A673 (cell line): ENCODE measurements around the gene EIF3K.

Experiments
- EZH2 ChIP-seq: fragments of 200-600 bp; sonication (generic); IDR thresholded peaks from 2 replicates; pipeline ENCODE4 v1.6.1; 2017; ENCODE audit warnings: borderline replicate concordance, low read depth, mild to moderate bottlenecking, mixed read lengths, antibody characterized with exemption, low read length; ENCODE audit not compliant: poor library complexity, severe bottlenecking
- TF ChIP-seq, protein P1 (sequence below): fragments of 300-800, 200-600 bp; sonication (generic); conservative IDR thresholded peaks from 2 replicates; pipeline ENCODE4 v1.5.1; 2017; ENCODE audit warnings: low read depth, mild to moderate bottlenecking, antibody characterized with exemption, low read length, moderate library complexity, mixed read lengths

DNA sequence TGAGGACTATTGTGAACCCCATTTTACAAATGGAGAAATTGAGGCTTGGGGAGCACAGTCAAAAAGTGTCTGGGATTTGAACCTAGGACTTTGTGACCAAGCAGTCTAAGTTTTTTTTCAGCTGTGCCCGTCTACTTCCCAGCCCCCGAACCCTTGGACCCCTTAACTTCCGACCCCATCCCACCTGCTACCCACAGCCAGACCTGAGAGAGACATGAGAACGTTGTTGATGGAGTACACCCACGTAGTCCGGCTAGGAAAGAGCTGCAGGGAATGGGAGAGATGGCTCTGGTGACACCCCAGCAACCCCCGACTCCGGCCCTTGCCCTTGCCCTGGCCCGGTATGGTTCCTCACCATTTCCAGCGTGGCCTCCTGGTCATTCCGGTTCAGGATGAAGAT, 19.3 kb upstream of the EIF3K start:
- TF ChIP-seq, protein P1, sequence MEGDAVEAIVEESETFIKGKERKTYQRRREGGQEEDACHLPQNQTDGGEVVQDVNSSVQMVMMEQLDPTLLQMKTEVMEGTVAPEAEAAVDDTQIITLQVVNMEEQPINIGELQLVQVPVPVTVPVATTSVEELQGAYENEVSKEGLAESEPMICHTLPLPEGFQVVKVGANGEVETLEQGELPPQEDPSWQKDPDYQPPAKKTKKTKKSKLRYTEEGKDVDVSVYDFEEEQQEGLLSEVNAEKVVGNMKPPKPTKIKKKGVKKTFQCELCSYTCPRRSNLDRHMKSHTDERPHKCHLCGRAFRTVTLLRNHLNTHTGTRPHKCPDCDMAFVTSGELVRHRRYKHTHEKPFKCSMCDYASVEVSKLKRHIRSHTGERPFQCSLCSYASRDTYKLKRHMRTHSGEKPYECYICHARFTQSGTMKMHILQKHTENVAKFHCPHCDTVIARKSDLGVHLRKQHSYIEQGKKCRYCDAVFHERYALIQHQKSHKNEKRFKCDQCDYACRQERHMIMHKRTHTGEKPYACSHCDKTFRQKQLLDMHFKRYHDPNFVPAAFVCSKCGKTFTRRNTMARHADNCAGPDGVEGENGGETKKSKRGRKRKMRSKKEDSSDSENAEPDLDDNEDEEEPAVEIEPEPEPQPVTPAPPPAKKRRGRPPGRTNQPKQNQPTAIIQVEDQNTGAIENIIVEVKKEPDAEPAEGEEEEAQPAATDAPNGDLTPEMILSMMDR: no peak
- TF ChIP-seq EZH2: no peak
